ENCODE results near the gene RNF223.

GRCh38 chr1:1051127-1051810 lies 22.8 kb downstream of the RNF223 start:
- no peak for TF ChIP-seq EZH2phosphoT487 (IDR thresholded peaks at IDR 0.05; ENCODE audit: insufficient read depth, low read depth)
- no peak for TF ChIP-seq EZH2 (IDR thresholded peaks at IDR 0.05; ENCODE audit: insufficient read depth, poor library complexity, severe bottlenecking)
